ENCODE data around the gene TBC1D14.

GRCh38 chr4:6888506-6889071 lies 21.0 kb upstream of the TBC1D14 start:
- TF ChIP-seq CTCF (IDR thresholded peaks at IDR 0.05) (no peak), ZFX (IDR thresholded peaks at IDR 0.05; ENCODE audit: borderline replicate concordance) (no peak)
